Measurements from ENCODE around the gene SIGLEC1.

GRCh38 chr20:3758566-3758965 lies 46.2 kb upstream of the SIGLEC1 start:
- TF ChIP-seq CTCF (IDR thresholded peaks at IDR 0.05) (no peak), POLR2AphosphoS5 (IDR thresholded peaks at IDR 0.05) (no peak), POLR2A (IDR thresholded peaks at IDR 0.05) (no peak)
